ENCODE results near the gene SDHB.

Gene SDHB

DNA sequence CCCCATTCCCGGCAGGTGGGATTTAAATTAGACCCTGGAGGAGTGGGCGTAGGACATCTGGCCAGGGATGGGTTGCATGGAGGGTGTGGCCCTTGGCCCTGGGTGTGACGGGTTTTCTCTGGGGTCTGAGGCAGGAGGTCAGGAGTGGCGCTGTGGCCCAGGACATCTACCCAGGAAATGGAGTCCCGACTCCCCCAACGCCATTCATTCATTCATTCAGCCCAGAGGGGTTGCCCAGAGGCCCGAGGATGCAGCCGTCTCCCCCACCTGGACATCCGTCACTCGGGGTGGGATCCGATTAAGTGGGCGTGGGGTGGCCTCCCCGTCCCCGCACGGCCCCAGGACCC lies 42.8 kb downstream of the SDHB start:
- FAIRE-seq: no peak

DNA sequence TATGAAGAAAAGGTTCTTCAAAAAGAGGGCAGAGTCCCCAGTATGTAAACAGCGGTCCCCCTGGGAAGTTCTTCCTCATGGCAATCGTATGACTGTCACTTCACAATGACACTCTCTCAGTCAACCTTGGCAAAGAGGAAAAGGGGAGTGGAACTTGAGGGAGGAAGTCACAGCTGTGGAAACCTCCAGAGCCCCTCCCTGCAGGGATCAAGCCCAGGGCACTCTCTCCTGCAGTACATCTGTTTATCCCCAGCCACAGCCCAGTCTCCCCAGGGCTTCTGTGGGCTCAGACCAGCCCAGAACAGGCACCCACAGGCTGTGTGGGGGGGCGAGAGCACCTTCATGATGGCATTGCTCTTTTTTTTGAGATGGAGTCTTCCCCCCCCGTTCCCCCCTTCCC lies 44.1 kb downstream of the SDHB start:
- FAIRE-seq: no peak

DNA sequence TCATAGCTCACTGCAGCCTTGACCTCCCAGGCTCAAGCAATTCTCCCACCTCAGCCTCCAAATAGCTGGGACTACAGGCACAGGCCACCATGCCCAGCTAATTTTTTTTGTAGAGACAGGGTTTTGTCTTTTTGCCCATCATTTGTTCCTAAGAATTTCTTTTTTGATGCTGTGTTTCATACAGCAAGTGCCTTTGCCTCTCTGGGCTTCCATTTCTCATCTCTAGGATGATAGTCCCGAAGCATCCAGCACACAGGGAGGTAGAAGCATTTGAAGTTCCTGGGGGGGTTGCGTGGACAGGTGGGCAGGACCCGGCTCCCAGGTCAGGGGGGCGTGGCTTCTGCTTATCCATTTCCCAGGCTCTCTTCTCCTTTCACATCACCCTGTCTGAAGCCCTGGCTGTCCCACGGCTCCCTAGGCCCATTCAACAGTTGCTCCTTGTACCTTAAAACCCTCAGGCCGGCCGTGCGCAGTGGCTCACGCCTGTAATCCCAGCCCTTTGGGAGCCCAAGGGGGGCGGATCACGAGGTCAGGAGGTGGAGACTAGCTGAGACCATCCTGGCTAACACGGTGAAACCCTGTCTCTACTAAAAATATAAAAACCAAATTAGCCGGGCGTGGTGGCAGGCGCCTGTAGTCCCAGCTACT lies 45.5 kb downstream of the SDHB start:
- no peak for FAIRE-seq

- no peak for FAIRE-seq
Observed at GRCh38 chr1:17007121-17007520, 46.7 kb downstream of the SDHB start.

DNA sequence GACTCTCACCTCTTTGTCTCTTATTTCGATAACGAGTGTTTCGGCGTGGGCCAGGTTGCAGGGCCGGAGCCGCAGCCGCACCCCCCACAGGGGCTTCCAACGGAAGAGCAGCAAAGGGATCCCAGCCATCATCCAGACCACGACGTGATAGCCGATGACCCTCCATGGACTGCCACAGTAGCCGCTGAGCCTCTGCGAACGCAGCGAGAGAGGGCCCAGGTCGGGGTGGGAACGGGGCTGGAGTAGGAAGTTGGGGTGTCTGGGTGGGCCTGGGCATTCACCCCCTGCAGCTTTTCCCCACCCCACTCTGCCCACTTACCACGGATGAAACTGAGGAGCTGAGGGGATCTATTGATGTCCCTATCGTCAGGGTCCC lies 48.5 kb downstream of the SDHB start:
- FAIRE-seq: no peak

- FAIRE-seq: no peak
Observed at GRCh38 chr1:17004466-17005364, 49.1 kb downstream of the SDHB start.

- FAIRE-seq: no peak
Observed at GRCh38 chr1:17002524-17002902, 51.3 kb downstream of the SDHB start.

DNA sequence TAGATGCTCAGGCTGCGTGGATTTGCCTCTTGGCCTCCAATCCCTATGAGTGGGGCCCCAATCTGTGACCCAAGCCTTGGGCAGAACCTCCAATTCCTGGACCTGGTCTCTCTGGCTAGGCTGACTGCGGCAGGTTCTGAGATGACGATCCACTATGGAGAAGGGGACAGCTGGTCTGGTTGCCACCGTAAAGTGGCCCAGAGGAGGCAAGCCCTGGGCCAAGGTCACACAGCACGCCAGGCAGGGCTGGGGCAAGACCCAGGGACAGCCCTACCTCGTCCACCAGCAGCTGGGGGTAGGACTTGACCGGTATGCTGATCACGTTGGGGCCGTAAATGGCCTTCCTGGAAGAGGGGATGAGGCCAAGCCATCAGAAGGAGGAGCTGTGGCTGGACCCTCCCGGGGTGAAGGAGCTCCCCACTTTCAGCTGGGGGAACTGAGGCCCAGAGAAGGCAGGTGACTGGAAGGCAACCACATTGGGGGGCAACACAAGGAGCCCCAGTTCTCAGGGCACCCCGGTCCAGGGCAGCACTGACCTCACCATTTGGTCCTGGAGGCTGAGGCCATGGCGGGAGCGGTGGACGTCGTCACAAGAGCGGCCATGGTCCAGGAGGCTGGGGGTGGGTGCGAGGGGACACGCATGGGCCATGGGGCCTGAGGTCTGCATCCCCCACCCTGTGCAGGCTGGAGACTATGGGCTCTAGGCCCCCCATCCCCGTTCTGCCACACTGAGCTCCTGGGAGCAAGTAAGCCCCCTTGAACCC lies 51.9 kb downstream of the SDHB start:
- FAIRE-seq: no peak

- FAIRE-seq: no peak
Observed at GRCh38 chr1:16999863-17000262, 54.0 kb downstream of the SDHB start.

DNA sequence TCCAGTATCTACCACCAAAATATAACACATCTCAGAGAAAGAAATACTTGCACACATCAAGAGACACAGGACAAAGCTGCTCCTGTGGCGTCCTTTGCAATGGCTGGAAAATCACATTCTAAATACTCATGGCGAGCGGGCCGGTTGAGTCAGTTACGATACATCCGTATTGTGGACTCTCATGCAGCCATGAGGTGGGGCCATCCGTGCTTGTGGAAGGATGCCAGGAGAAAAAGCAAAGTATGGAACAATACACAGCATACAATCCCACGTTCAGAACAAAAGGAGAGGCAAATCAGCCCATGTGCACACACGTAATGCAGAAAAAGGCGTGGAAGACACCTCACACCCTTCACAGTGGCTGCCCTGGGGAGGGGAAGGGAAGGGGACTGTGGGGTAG lies 55.2 kb downstream of the SDHB start:
- no peak for FAIRE-seq

DNA sequence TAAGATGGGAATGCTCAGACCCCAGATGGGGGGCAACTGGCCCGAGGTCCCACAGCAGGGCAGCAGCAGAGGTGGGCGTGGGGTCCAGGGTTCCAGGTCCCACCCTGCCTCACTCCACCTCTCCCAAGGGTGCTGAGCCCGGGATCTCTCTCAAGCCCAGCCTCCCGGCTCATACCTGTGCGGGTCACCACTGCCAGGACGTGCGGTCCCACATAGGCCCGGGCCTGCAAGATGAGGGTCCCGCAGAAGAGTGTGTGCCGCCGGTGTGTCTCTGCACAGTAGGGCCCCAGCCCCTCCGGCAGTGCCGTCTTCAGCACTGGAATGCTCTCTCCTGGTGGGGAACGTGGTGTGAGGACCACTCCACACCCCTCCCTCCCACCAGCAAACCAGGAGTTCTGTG lies 57.0 kb downstream of the SDHB start:
- FAIRE-seq: no peak

- FAIRE-seq: no peak
Observed at GRCh38 chr1:16993521-16994038, 60.3 kb downstream of the SDHB start.

DNA sequence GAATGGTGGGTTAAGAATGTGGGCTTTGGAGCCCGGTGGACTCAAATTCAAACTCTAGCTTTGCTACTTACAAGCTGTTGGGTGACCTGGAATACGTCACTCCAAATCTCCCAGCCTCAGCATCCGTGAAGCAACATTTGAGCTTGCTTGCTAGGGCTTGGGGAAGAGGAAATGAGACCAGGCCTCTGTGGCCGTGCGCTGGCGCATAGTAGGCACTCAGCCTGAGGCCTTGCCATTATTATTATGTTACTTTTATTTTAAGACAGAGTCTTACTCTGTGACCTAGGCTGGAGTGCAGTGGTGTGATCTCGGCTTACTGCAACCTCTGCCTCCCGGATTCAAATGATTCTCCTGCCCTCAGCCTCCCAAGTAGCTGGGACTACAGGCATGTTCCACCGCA lies 61.2 kb downstream of the SDHB start:
- no peak for FAIRE-seq

DNA sequence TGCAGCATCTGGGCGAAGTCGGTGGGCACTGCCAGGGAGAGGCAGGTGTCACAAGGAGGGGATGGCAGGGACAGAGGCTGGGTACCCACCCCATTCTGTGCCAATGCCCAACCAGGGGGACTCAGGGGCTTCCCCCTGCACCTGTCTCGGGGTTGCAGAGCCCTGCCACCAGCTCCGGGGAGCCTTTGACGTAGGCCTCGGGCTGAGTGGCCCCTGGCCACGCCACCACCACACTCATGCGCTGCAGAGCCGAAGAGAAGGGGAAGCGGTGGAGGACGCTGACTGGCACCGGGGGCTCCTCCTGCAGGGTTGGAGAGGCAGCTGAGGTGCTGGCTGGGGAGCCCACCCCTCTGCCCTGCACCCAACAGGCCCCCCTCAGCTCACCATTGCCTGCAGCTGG lies 61.7 kb downstream of the SDHB start:
- no peak for FAIRE-seq

GRCh38 chr1:16991571-16991970 lies 62.3 kb downstream of the SDHB start:
- FAIRE-seq: no peak

DNA sequence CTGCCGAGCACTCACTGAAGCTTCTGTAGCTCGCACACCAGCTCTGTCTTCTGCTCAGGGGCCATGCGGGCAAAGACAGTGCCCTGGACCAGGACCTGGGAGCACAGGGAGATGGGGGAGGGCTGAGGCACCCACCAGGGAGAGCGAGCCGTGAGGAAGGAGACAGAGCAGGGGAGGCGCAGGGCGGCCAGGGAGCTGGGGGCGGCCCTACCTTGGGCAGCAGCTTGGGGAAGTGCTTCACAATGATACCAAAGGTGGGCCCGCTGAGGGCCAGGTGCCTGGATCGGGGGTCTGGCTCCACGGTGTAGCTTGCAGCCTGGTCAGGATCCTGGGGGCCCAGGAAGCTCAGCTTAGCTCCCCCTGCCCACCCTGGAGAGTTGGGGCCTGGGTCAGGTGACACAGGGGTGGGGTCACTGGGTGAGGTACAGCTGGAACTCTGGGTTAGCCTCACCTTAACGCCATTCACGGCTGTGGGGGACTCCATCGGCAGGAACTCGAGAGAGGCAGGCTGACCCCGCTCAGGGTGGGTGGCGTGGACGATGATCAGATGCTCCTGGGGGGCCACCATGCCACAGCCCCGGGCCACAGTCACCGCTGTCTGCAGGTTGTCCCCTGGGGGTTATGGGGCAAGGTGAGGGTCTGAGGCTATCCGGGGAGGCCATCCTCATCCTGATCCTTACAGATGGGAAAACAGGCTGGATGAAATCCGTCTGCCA lies 64.0 kb downstream of the SDHB start:
- FAIRE-seq: no peak

- no peak for FAIRE-seq
Observed at GRCh38 chr1:16988210-16988609, 65.6 kb downstream of the SDHB start.

DNA sequence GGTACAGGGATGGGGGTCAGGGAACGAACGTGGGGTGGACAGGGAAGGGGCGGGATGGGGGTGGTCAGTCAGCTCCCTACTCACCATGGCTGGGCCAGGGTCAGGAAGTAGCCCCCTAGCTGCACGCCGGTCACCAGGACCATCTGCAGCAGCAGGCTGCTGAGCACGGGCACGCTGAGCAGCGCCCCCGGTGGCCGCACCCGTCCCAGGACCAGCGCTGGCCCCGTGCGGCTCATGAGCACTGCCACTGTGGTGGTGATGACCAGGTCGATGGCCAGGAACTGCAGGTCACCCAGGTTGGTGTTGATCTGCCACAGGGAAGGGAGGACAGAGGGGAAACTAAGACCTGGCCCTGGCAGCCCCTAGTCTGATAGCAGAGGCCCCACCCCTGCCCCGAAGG lies 66.9 kb downstream of the SDHB start:
- no peak for FAIRE-seq

GRCh38 chr1:16986560-16986959 lies 67.3 kb downstream of the SDHB start:
- FAIRE-seq: no peak

DNA sequence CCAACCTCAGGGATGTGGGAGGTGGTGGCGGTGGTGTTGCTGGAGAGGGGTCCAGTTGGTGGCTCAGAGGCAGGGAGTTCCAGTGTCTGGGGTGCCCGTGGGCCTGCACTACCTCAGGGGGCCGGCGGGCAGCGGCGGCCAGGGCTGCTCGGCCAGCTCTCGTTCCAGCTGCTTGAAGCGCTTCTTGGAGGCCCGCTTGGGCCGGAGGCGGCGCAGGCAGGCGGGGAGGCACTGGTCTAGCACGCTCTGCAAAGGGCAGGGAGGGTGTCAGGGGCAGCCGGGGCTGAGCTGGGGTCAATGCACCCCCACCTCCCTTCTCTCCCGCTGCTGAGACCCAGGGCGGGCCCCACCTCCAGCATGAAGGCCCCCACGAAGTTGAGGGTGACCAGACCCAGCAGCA lies 67.7 kb downstream of the SDHB start:
- FAIRE-seq: no peak

GRCh38 chr1:16984717-16985116 lies 69.1 kb downstream of the SDHB start:
- no peak for FAIRE-seq

DNA sequence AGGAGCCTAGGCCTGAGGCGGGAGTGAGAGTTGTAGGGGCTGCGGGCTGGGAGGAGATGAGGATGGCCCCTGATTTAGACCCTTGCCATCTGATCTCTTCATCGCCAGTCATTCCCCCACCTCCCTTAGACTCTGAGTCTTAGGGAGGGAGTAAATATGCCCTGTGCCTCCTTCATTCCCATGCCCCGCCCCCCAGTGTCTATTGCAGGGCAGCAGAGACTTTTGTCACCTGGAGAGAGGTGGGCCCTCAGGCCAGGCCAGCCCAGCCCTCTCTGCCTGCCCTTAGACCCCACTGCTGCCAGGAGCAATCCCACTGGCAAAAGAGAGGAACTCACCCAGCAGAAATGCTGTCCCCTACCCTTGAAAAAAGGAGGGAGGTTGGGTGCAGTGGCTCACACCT lies 70.2 kb downstream of the SDHB start:
- FAIRE-seq: no peak

DNA sequence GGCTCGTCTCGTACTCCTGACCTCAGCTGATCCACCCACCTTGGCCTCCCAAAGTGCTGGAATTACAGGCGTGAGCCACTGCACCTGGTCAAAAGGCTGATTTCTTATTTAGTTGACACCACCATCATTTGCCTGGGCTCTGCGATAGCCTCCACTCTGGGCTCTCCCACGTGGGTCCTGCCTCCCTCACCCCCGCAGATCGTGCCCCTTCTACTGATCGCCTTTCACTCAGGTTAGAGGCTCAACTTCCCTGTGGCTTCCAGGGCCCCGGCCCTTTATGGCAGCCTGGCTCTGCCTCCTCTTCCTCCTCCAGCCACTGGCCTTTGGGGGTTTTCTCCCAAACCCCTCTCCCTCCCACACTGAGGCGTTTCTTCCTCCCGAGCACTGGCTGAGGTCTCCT lies 70.9 kb downstream of the SDHB start:
- no peak for FAIRE-seq
